HUES64 (cell line): ENCODE data around the gene APLF.

Source experiments
- H3K27ac ChIP-seq: 2 replicates; pipeline ENCODE4 v1.7.0; 2013; ENCODE audit warnings: low read depth, low read length, inconsistent platforms
- H3K27me3 ChIP-seq: 2 replicates; pipeline ENCODE4 v1.6.1; 2013; ENCODE audit warnings: mild to moderate bottlenecking, low read length; ENCODE audit not compliant: insufficient read depth
- H3K36me3 ChIP-seq: 2 replicates; pipeline ENCODE4 v1.6.1; 2013; ENCODE audit warnings: mild to moderate bottlenecking, low read length; ENCODE audit not compliant: insufficient read depth
- H3K4me1 ChIP-seq: 2 replicates; pipeline ENCODE4 v1.6.1; 2013; ENCODE audit warnings: mild to moderate bottlenecking, low read length, moderate library complexity; ENCODE audit not compliant: insufficient read depth
- H3K4me3 ChIP-seq: 2 replicates; pipeline ENCODE4 v1.5.1; 2013; ENCODE audit warnings: mild to moderate bottlenecking, low read length, moderate library complexity
- H3K9ac ChIP-seq: 2 replicates; pipeline ENCODE4 v1.6.1; 2013; ENCODE audit warnings: mild to moderate bottlenecking, low read depth, low read length
- H3K9me3 ChIP-seq: 2 replicates; pipeline ENCODE4 v1.6.1; 2013; ENCODE audit warnings: low read depth, low read length; ENCODE audit not compliant: insufficient read depth
- WGBS: fragments of 150-250, 120-280 bp; methylation state at CpG from one replicate; pipeline ENCODE4 v1.1.7; 2013; ENCODE audit warnings: missing lambda C conversion rate; 5-methylcytosine and 5-hydroxymethylcytosine counted together

The APLF gene

DNA sequence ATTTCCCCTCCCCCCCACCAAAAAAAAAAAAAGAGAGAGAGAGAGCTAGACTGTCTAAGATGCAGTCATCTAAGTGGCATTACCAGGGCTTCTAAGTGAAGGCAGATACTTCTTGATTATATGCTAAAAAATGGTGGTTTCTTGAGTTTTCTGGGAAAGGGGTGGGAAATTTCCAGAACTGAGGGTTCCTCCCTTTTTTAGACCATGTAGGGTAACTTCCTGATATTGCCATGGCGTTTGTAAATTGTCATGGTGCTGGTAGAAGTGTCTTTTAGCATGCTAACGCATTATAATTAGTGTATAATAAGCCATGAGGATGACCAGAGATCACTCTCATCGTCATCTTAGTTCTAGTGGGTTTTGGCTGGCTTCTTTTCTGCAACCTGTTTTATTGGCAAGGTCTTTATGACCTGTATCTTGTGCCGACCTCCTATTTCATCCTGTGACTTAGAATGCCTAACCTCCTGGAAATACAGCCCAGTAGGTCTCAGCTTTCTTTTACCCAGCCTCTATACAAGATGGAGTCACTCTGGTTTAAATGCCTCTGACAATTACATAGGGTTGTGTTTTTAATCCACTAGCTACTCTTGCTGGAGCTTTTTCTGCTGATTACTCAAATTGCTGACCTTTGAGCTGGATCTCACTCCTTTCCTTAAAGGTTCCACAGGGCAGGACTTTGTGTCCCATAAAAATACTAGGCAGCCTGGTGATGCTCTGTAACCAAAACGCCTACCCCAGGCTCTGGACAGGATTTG is 145.6 kb downstream of the APLF start:
- Histone ChIP-seq H3K27ac (no peak overlapping the region), H3K9ac (no peak overlapping the region), H3K9me3 (peaks cover 11% of the 10 kb centered on the region; the same call in 1 of the 2 replicates), H3K36me3 (no peaks in the 10 kb centered on the region), H3K4me1 (no peaks in the 10 kb centered on the region), H3K4me3 (no peak overlapping the region), H3K27me3 (no peaks in the 10 kb centered on the region)
- 94% methylated on average over 5 of the region's 5 CpGs for WGBS

DNA sequence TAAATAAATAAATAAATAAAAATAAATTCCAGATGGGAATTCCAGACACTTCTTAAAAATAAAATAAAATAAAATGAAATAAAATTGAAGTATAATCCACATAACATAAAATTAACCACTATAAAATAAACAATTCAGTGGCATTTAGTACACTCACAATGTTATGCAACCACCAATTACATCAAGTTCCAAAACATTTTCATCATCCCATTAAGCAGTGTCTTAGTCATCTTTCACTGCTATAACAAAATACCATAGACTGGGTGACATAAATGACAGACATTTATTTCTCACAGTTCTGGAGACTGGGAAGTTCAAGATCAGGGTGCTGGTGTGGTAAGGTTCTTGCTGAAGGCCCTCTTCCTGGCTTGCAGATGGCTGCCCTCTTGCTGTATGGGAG is 153.4 kb downstream of the APLF start:
- Histone ChIP-seq H3K4me3 (no peak overlapping the region), H3K9me3 (peaks cover 6% of the 10 kb centered on the region; the same call in 1 of the 2 replicates), H3K27me3 (no peaks in the 10 kb centered on the region), H3K9ac (no peak overlapping the region), H3K4me1 (no peaks in the 10 kb centered on the region), H3K36me3 (no peaks in the 10 kb centered on the region), H3K27ac (no peak overlapping the region)

DNA sequence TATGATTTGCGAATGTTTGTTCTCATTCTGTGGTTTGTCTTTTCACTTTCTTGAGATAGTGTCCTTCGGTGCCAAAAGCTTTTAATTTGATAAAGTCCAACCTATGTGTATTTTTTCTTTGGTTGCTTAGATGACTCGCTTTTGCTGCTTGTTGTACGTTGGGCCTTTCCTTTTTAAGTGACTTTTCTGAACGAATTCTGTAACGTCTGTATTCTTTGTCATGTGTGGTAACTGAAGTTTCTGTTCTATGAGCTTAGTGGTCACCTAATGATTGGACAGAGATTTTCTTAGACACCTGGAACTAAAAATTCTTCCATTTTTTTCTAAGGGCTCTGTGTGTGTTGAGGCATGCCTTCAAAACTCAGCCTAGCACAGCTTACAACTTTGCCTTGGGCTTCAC is 156.4 kb downstream of the APLF start:
- no peaks in the 10 kb centered on the region for H3K4me1 ChIP-seq
- no peak overlapping the region for H3K9ac ChIP-seq
- H3K9me3 ChIP-seq: peaks cover 6% of the 10 kb centered on the region; the same call in 1 of the 2 replicates
- H3K36me3 ChIP-seq: no peaks in the 10 kb centered on the region
- 97% methylated on average over 6 of the region's 6 CpGs for WGBS
- no peak overlapping the region for H3K4me3 ChIP-seq
- no peaks in the 10 kb centered on the region for H3K27me3 ChIP-seq
- H3K27ac ChIP-seq: no peak overlapping the region

DNA sequence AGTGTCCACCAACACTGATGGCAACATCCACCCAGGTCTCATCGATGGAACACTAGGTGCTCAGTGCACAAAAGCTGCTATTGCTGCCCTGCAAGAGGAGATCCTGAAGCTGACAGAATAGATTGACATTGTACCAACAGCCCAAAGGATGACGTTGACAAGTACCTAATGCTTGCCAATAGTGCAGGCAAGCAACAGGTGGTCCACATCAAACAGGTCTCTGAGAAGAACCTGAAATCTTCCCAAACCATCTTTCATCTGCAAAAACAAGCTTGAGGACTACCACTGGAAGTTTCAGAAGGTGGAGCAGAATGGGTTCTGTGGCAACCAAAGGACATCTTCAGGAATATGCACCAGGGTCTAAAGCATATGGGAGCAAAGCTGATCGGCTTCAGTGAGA is 160.2 kb downstream of the APLF start:
- Histone ChIP-seq H3K9me3 (peaks cover 3% of the 10 kb centered on the region; the same call in 1 of the 2 replicates), H3K4me3 (no peak overlapping the region), H3K36me3 (no peaks in the 10 kb centered on the region), H3K27me3 (no peaks in the 10 kb centered on the region), H3K9ac (no peak overlapping the region), H3K27ac (no peak overlapping the region), H3K4me1 (no peaks in the 10 kb centered on the region)
- 95% methylated on average over 3 of the region's 3 CpGs for WGBS
